ENCODE data around the gene CFAP299. TPM values are rescaled to one million over a fixed set of nuclear protein-coding genes. Genes with fewer than 3 reads are reported as not detected.
"Not testable (repeated sequence)": the region's sequence is repeated elsewhere in the genome, so short reads cannot be mapped to it uniquely, and the experiment has no call there.

CFAP299 gene
- total RNA-seq, 1 experiment from 2014 or later: not detected

GRCh38 chr4:80655662-80656061 lies 320.1 kb downstream of the CFAP299 start (continued):
- TF ChIP-seq ATF3 (IDR thresholded peaks at IDR 0.05) (no peak), JUND (IDR thresholded peaks at IDR 0.05) (no peak)

- H4K20me1 ChIP-seq (ENCODE audit: insufficient read depth); H3K4me2 ChIP-seq (ENCODE audit: low read length); BruUV-seq (replicated peaks); RAD21 ChIA-PET (ENCODE audit: low non-redundant PET in 1 of 2, low total read pairs in 2 of 2, uncharacterized antibody in 2 of 2, unreplicated experiment in 2 of 2); POLR2A ChIA-PET; H3K27me3 ChIP-seq (ENCODE audit: insufficient read depth, low read length); H3K9me3 ChIP-seq (ENCODE audit: control insufficient read depth in 1 of 2, insufficient read depth in 1 of 2, low read depth in 1 of 2, low read length in 2 of 2); H3K4me1 ChIP-seq (ENCODE audit: control insufficient read depth in 1 of 2, insufficient read depth in 2 of 2, low read length in 2 of 2); H2AFZ ChIP-seq (ENCODE audit: low read depth, low read length, poor library complexity, severe bottlenecking); H3K4me3 ChIP-seq (replicated peaks in 1 of 2; ENCODE audit: low read depth in 1 of 2, low read length in 2 of 2); CTCF ChIA-PET; H3K27ac ChIP-seq (ENCODE audit: low read depth, low read length); H3K79me2 ChIP-seq (ENCODE audit: insufficient read depth, low read length); H3K9me2 ChIP-seq (ENCODE audit: insufficient read depth); H3K36me3 ChIP-seq (ENCODE audit: control insufficient read depth in 1 of 2, insufficient read depth in 2 of 2, low read length in 2 of 2); intact Hi-C loops (cut with micrococcal nuclease); H3K9ac ChIP-seq (ENCODE audit: low read length); DNase-seq (ENCODE audit: low read depth, low spot score); ATAC-seq: not testable (repeated sequence)
Measured at GRCh38 chr4:80670118-80670517, 334.6 kb downstream of the CFAP299 start.

- H3K9me2 ChIP-seq (ENCODE audit: insufficient read depth): no peaks in the 10 kb centered on the region
- CTCF ChIA-PET: no interaction called here
- RAD21 ChIA-PET (ENCODE audit: low non-redundant PET in 1 of 2, low total read pairs in 2 of 2, uncharacterized antibody in 2 of 2, unreplicated experiment in 2 of 2): no interaction called here
- H3K9me3 ChIP-seq (ENCODE audit: control insufficient read depth in 1 of 2, insufficient read depth in 1 of 2, low read depth in 1 of 2, low read length in 2 of 2): no peaks in the 10 kb centered on the region
- intact Hi-C loops (cut with micrococcal nuclease): no loop called here
- H3K36me3 ChIP-seq (ENCODE audit: control insufficient read depth in 1 of 2, insufficient read depth in 2 of 2, low read length in 2 of 2): no peaks in the 10 kb centered on the region
- ATAC-seq (no peak), DNase-seq (ENCODE audit: low read depth, low spot score) (no peak)
- H3K9ac ChIP-seq (ENCODE audit: low read length): no peak overlapping the region
- H3K79me2 ChIP-seq (ENCODE audit: insufficient read depth, low read length): no peaks in the 10 kb centered on the region
- peaks cover 8% of the 10 kb centered on the region for H3K27me3 ChIP-seq (ENCODE audit: insufficient read depth, low read length)
- H3K4me2 ChIP-seq (ENCODE audit: low read length): no peak overlapping the region
- TF ChIP-seq EGR1 (IDR thresholded peaks at IDR 0.05; ENCODE audit: low read depth) (no peak), ATF3 (IDR thresholded peaks at IDR 0.05) (no peak), POLR2A (IDR thresholded peaks at IDR 0.05; ENCODE audit: borderline replicate concordance, extremely low read depth, insufficient read depth, insufficient read length) (no peak), FOSL1 (IDR thresholded peaks at IDR 0.05; ENCODE audit: low read depth) (no peak)
- no peaks in the 10 kb centered on the region for H3K4me1 ChIP-seq (ENCODE audit: control insufficient read depth in 1 of 2, insufficient read depth in 2 of 2, low read length in 2 of 2)
- no peaks in the 10 kb centered on the region for H4K20me1 ChIP-seq (ENCODE audit: insufficient read depth)
- no peak overlapping the region for H3K4me3 ChIP-seq (replicated peaks in 1 of 2; ENCODE audit: low read depth in 1 of 2, low read length in 2 of 2)
- BruUV-seq (replicated peaks): no TSS peak
- H3K27ac ChIP-seq (ENCODE audit: low read depth, low read length): no peak overlapping the region
- POLR2A ChIA-PET: no interaction called here
- no peak overlapping the region for H2AFZ ChIP-seq (ENCODE audit: low read depth, low read length, poor library complexity, severe bottlenecking)
Measured at GRCh38 chr4:80678413-80678812, 342.9 kb downstream of the CFAP299 start.

All from HCT116 (cell line).